Measurements from ENCODE around the gene COX6B1. TPM values are rescaled to one million over a fixed set of nuclear protein-coding genes. Genes with fewer than 3 reads are reported as not detected.
A peak's percentile ranks its signal among the peaks of the same experiment; 100 is the strongest.

The COX6B1 gene
- total and polyA plus RNA-seq, 7 donors: 631 to 1,724 (median 878) TPM

DNA sequence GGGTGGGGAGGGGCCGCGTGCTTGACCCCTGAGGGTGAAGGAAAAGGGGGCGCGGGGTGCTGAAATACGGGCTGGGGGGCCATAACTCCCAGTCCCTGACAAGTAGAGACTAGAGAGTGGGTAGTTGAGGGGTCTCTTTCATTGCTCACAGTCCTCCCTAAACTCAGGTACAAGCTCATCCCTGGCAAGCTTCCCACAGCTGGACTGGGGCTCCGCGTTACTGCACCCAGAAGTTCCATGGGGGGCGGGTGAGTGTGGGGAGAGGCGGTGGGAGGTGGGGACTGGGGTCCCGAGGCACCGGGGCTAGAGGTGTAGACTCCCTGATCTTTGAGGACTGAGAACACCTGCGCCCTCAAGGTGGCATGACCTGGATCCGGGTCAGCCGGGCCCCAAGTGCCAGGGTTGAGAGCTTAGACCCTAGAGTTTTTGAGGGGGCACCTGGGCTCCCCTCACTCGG lies 5.3 kb upstream of the COX6B1 start:
- WGBS, 3 donors: 33 to 44% (median 42%) methylated on average over 13 to 15 of the region's 15 CpGs

DNA sequence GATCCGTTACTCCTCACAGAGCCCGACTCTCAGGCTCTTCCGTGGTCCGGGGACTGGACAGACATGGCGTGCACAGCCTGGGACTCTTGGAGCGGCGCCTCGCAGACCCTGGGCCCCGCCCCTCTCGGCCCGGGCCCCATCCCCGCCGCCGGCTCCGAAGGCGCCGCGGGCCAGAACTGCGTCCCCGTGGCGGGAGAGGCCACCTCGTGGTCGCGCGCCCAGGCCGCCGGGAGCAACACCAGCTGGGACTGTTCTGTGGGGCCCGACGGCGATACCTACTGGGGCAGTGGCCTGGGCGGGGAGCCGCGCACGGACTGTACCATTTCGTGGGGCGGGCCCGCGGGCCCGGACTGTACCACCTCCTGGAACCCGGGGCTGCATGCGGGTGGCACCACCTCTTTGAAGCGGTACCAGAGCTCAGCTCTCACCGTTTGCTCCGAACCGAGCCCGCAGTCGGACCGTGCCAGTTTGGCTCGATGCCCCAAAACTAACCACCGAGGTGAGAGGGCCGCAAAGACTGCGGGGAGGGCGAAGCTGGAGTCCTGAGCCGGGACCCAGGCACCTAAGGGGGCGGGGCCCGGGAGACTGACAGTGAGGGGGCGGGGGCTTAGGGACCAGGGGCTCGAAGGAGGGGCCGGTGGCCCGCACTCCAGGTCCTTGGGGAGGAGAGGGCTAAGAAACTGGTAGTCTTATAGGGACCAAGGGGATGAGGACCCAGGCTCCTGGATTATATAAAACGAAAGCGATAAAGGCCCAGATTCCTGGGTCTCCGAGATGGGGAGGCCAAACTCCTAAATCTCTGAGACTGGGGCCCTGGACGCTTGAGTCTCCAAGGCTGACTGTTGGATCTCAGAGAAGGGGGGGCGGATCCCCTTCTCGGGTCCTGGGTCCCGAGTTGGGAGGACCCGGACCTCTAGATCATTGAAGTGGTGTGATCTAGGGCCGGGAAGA lies 4.6 kb upstream of the COX6B1 start:
- peaks cover 0 to under 1% of the 10 kb centered on the region in 2 donors for H3K36me3 ChIP-seq (ENCODE audit: insufficient read depth in 1 of 2, low read depth in 1 of 2)
- no peaks in the 10 kb centered on the region for H3K27me3 ChIP-seq (ENCODE audit: insufficient read depth in 3 of 3, low read length in 2 of 3)
- H3K9me3 ChIP-seq: no peaks in the 10 kb centered on the region
- peak; percentile 24 to 29 (median 26) for ATAC-seq
- peaks cover 9% of the 10 kb centered on the region for H3K4me1 ChIP-seq
- intact Hi-C loops (cut with DNase I): no loop called here
- TF ChIP-seq, protein P1, sequence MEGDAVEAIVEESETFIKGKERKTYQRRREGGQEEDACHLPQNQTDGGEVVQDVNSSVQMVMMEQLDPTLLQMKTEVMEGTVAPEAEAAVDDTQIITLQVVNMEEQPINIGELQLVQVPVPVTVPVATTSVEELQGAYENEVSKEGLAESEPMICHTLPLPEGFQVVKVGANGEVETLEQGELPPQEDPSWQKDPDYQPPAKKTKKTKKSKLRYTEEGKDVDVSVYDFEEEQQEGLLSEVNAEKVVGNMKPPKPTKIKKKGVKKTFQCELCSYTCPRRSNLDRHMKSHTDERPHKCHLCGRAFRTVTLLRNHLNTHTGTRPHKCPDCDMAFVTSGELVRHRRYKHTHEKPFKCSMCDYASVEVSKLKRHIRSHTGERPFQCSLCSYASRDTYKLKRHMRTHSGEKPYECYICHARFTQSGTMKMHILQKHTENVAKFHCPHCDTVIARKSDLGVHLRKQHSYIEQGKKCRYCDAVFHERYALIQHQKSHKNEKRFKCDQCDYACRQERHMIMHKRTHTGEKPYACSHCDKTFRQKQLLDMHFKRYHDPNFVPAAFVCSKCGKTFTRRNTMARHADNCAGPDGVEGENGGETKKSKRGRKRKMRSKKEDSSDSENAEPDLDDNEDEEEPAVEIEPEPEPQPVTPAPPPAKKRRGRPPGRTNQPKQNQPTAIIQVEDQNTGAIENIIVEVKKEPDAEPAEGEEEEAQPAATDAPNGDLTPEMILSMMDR (IDR thresholded peaks at IDR 0.05): no peak
- peak; percentile 76 to 85 for DNase-seq
- peak overlapping the region; percentile 67 for H3K4me3 ChIP-seq
- peak overlapping the region; percentile 77 for H3K27ac ChIP-seq
- 1% methylated on average over 55 to 69 of the region's 69 CpGs for WGBS, 3 donors

More for the DNA sequence above, 5.3 kb upstream of the COX6B1 start:
- DNase-seq (no peak), ATAC-seq (no peak)
- Histone ChIP-seq H3K4me1 (peaks cover 9% of the 10 kb centered on the region), H3K27ac (no peak overlapping the region), H3K4me3 (peak overlapping the region; percentile 67), H3K36me3 (ENCODE audit: insufficient read depth in 1 of 2, low read depth in 1 of 2) (peaks cover 0 to 7% of the 10 kb centered on the region in 2 donors), H3K27me3 (ENCODE audit: insufficient read depth in 3 of 3, low read length in 2 of 3) (no peaks in the 10 kb centered on the region), H3K9me3 (no peaks in the 10 kb centered on the region)
- TF ChIP-seq, protein P1 (IDR thresholded peaks at IDR 0.05): no peak
- intact Hi-C loops (cut with DNase I): no loop called here

DNA sequence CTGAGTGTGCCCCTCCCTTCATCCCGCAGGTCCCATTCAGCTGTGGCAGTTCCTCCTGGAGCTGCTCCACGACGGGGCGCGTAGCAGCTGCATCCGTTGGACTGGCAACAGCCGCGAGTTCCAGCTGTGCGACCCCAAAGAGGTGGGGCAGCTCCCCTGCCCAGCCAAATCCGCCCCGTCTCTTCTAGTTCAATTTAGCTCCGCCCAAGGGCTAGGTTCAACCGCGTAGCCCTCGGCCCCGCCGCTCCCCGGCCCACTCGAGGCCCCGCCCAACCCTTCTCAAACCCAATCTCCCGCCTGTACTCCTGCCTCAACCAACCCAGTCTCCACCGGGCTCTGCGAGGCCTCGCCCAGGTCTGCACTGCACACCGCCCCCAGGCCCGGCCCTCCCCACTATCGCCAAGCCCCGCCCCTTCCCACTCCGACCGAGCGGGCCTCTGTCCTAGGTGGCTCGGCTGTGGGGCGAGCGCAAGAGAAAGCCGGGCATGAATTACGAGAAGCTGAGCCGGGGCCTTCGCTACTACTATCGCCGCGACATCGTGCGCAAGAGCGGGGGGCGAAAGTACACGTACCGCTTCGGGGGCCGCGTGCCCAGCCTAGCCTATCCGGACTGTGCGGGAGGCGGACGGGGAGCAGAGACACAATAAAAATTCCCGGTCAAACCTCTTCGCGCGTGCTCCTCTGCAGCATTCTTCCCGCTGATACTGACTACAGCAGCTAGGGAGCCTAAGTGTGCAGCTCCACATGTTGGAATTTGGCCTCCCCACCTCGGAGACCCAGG lies 3.7 kb upstream of the COX6B1 start:
- ATAC-seq: peak; percentile 84 to 91 (median 86)
- peak; percentile 94 to 95 for DNase-seq
- Histone ChIP-seq H3K27me3 (ENCODE audit: insufficient read depth in 3 of 3, low read length in 2 of 3) (no peaks in the 10 kb centered on the region), H3K4me1 (peaks cover 13% of the 10 kb centered on the region), H3K4me3 (peak overlapping the region; percentile 67), H3K9me3 (no peaks in the 10 kb centered on the region), H3K36me3 (ENCODE audit: insufficient read depth in 1 of 2, low read depth in 1 of 2) (peaks cover 0 to 2% of the 10 kb centered on the region in 2 donors), H3K27ac (peak overlapping the region; percentile 77)
- intact Hi-C loops (cut with DNase I): no loop called here
- TF ChIP-seq, protein P1 (IDR thresholded peaks at IDR 0.05): no peak
- 0% methylated on average over 52 to 60 of the region's 60 CpGs for WGBS, 3 donors

GRCh38 chr19:35644987-35645679 lies 3.0 kb upstream of the COX6B1 start:
- peak; percentile 88 to 89 for DNase-seq
- TF ChIP-seq, protein P1 (IDR thresholded peaks at IDR 0.05): no peak

More at GRCh38 chr19:35644987-35645679, 3.0 kb upstream of the COX6B1 start:
- WGBS, 3 donors: 18 to 23% (median 18%) methylated on average over 20 of the region's 20 CpGs
- H3K27ac ChIP-seq: peak overlapping the region; percentile 77
- H3K9me3 ChIP-seq: no peaks in the 10 kb centered on the region
- intact Hi-C loops (cut with DNase I): loop anchor here in 1 of 2 donors (5.0 kb wide), 2 partner anchors 72 to 98 kb away; partner anchors contain the start of genes KMT2B and TMEM147
- H3K36me3 ChIP-seq (ENCODE audit: insufficient read depth in 1 of 2, low read depth in 1 of 2): peaks cover 0 to 9% of the 10 kb centered on the region in 2 donors
- H3K4me3 ChIP-seq: peak overlapping the region; percentile 67
- no peaks in the 10 kb centered on the region for H3K27me3 ChIP-seq (ENCODE audit: insufficient read depth in 3 of 3, low read length in 2 of 3)
- ATAC-seq: peak; percentile 39 to 70 (median 58)
- H3K4me1 ChIP-seq: peaks cover 20% of the 10 kb centered on the region
